ENCODE results near the gene S100A1. TPM values are rescaled to one million over a fixed set of nuclear protein-coding genes. Genes with fewer than 3 reads are reported as not detected.

The S100A1 gene
- total RNA-seq, 4 donors from 2014 or later, result 3.7 to 4.4 TPM; not detected in 2

- WGBS, 2 donors (ENCODE audit: low coverage in 1 of 2), result 10 to 35% methylated on average over 2 to 8 of the region's 8 CpGs
Measured at GRCh38 chr1:153659175-153659534, 30.9 kb downstream of the S100A1 start.

GRCh38 chr1:153659656-153660055 is 31.4 kb downstream of the S100A1 start:
- peak overlapping the region; percentile 94 to 96 (median 95) for H3K27ac ChIP-seq
- H3K36me3 ChIP-seq, result peaks cover 0 to 40% (median 23%) of the 10 kb centered on the region in 4 donors
- H3K4me1 ChIP-seq, result peaks cover 0 to 16% (median 12%) of the 10 kb centered on the region in 4 donors
- peak overlapping the region in 1 of 4 donors; percentile 88 for H3K4me3 ChIP-seq
- in situ Hi-C loops (cut with MboI; ENCODE audit: low pct_ligation_motif_present in 1 of 4, low pct_unique_long_range_greater_than_20kb in 1 of 4, low sequenced_read_pairs in 3 of 4) (loop anchor here in 3 of 4 donors (10.0 to 25.0 kb wide), 3 partner anchors 85 to 328 kb away; partner anchors contain the start of genes CREB3L4 (in 1 of the 3), CRTC2 (in 1 of the 3), JTB (in 1 of the 3) and RAB13 (in 1 of the 3)), intact Hi-C loops (cut with DNase I; ENCODE audit: low total_unique reads) (no loop called here)
- H3K27me3 ChIP-seq, result no peaks in the 10 kb centered on the region
- WGBS, 2 donors (ENCODE audit: low coverage in 1 of 2), result 79 to 80% methylated on average over 2 to 9 of the region's 9 CpGs
- DNase-seq, result no peak
- no peaks in the 10 kb centered on the region for H3K9me3 ChIP-seq
- TF ChIP-seq POLR2AphosphoS5 (IDR thresholded peaks at IDR 0.05) (no peak), POLR2A (IDR thresholded peaks at IDR 0.05) (no peak), EP300 (IDR thresholded peaks at IDR 0.05; ENCODE audit: low read depth) (no peak), CTCF (IDR thresholded peaks at IDR 0.05) (no peak)

More at GRCh38 chr1:153659175-153659534, 30.9 kb downstream of the S100A1 start:
- H3K27ac ChIP-seq, result peak overlapping the region; percentile 94 to 96 (median 95)
- intact Hi-C loops (cut with DNase I; ENCODE audit: low total_unique reads) (no loop called here), in situ Hi-C loops (cut with MboI; ENCODE audit: low pct_ligation_motif_present in 1 of 4, low pct_unique_long_range_greater_than_20kb in 1 of 4, low sequenced_read_pairs in 3 of 4) (loop anchor here in 2 of 4 donors (25.0 kb wide), 2 partner anchors 303 to 328 kb away; partner anchors contain the start of genes CREB3L4 (in 1 of the 2), CRTC2 (in 1 of the 2), JTB (in 1 of the 2) and RAB13 (in 1 of the 2))
- H3K4me1 ChIP-seq, result peaks cover 0 to 16% (median 12%) of the 10 kb centered on the region in 4 donors
- H3K27me3 ChIP-seq, result no peaks in the 10 kb centered on the region
- peaks cover 0 to 35% (median 18%) of the 10 kb centered on the region in 4 donors for H3K36me3 ChIP-seq
- DNase-seq, result no peak
- peak overlapping the region; percentile 69 to 88 (median 77) for H3K4me3 ChIP-seq
- TF ChIP-seq POLR2A (IDR thresholded peaks at IDR 0.05), result no peak
- no peak for TF ChIP-seq CTCF (IDR thresholded peaks at IDR 0.05)
- TF ChIP-seq POLR2AphosphoS5 (IDR thresholded peaks at IDR 0.05), result no peak
- no peak for TF ChIP-seq EP300 (IDR thresholded peaks at IDR 0.05; ENCODE audit: low read depth)
- H3K9me3 ChIP-seq, result no peaks in the 10 kb centered on the region

- Histone ChIP-seq H3K4me3 (no peak overlapping the region), H3K27me3 (no peaks in the 10 kb centered on the region), H3K4me1 (peaks cover 0 to 16% (median 12%) of the 10 kb centered on the region in 4 donors), H3K27ac (no peak overlapping the region), H3K9me3 (no peaks in the 10 kb centered on the region), H3K36me3 (peaks cover 0 to 55% (median 31%) of the 10 kb centered on the region in 4 donors)
- TF ChIP-seq EP300 (IDR thresholded peaks at IDR 0.05; ENCODE audit: low read depth) (no peak), POLR2A (IDR thresholded peaks at IDR 0.05) (no peak)
- WGBS, 2 donors (ENCODE audit: low coverage in 1 of 2), result 40 to 63% methylated on average over 1 to 8 of the region's 9 CpGs
- intact Hi-C loops (cut with DNase I; ENCODE audit: low total_unique reads) (no loop called here), in situ Hi-C loops (cut with MboI; ENCODE audit: low pct_ligation_motif_present in 1 of 4, low pct_unique_long_range_greater_than_20kb in 1 of 4, low sequenced_read_pairs in 3 of 4) (loop anchor here in 3 of 4 donors (10.0 to 25.0 kb wide), 3 partner anchors 86 to 326 kb away; partner anchors contain the start of genes CREB3L4 (in 1 of the 3), CRTC2 (in 1 of the 3), JTB (in 1 of the 3) and RAB13 (in 1 of the 3))
- DNase-seq, result no peak
Measured at GRCh38 chr1:153661111-153661708, 33.0 kb downstream of the S100A1 start.

GRCh38 chr1:153662269-153662668 is 34.0 kb downstream of the S100A1 start:
- in situ Hi-C loops (cut with MboI; ENCODE audit: low pct_ligation_motif_present in 1 of 4, low pct_unique_long_range_greater_than_20kb in 1 of 4, low sequenced_read_pairs in 3 of 4), result loop anchor here in 3 of 4 donors (10.0 to 25.0 kb wide), 3 partner anchors 87 to 325 kb away; partner anchors contain the start of genes CREB3L4 (in 1 of the 3), CRTC2 (in 1 of the 3), JTB (in 1 of the 3) and RAB13 (in 1 of the 3)
- Histone ChIP-seq H3K36me3 (peaks cover 0 to 65% (median 36%) of the 10 kb centered on the region in 4 donors), H3K27ac (no peak overlapping the region), H3K9me3 (no peaks in the 10 kb centered on the region), H3K27me3 (no peaks in the 10 kb centered on the region), H3K4me3 (no peak overlapping the region), H3K4me1 (peaks cover 0 to 16% (median 12%) of the 10 kb centered on the region in 4 donors)
- DNase-seq, result no peak
- intact Hi-C loops (cut with DNase I; ENCODE audit: low total_unique reads), result no loop called here
- TF ChIP-seq POLR2AphosphoS5 (IDR thresholded peaks at IDR 0.05), result no peak
- TF ChIP-seq POLR2A (IDR thresholded peaks at IDR 0.05), result no peak
- TF ChIP-seq EP300 (IDR thresholded peaks at IDR 0.05; ENCODE audit: low read depth), result no peak
- no peak for TF ChIP-seq CTCF (IDR thresholded peaks at IDR 0.05)
- 45 to 50% methylated on average over 1 to 2 of the region's 2 CpGs for WGBS, 2 donors (ENCODE audit: low coverage in 1 of 2)
